GM12878 (cell line): ENCODE results near the gene SLIT1. TPM values are rescaled to one million over a fixed set of nuclear protein-coding genes. Genes with fewer than 3 reads are reported as not detected.

Source experiments
- BACH1 ChIP-seq: fragments of 450-650 bp; IDR thresholded peaks from 2 replicates; pipeline ENCODE4 v1.6.1; 2017; ENCODE audit warnings: mild to moderate bottlenecking, borderline replicate concordance
- BHLHE40 ChIP-seq, 2 experiments: fragments of 450-650 bp in 1 of 2; IDR thresholded peaks; 2 replicates each; pipeline ENCODE4 v1.6.1; 2011 to 2017; ENCODE audit warnings: low read depth in 2 of 2, borderline replicate concordance in 1 of 2, improper control_type of control experiment in 1 of 2, low read length in 1 of 2, mild to moderate bottlenecking in 1 of 2
- CBX5 ChIP-seq: sonication (generic); IDR thresholded peaks from 2 replicates; pipeline ENCODE4 v1.6.1; 2016; ENCODE audit warnings: low read depth, moderate library complexity, mild to moderate bottlenecking, inconsistent platforms
- MYC ChIP-seq: IDR thresholded peaks from 2 replicates; pipeline ENCODE4 v1.6.1; 2011; ENCODE audit warnings: mild to moderate bottlenecking, low read length, moderate library complexity, inconsistent platforms; ENCODE audit not compliant: insufficient read depth, insufficient replicate concordance, insufficient read length, severe bottlenecking
- NR2F1 ChIP-seq: fragments of 450-650 bp; conservative IDR thresholded peaks from 2 replicates; pipeline ENCODE4 v1.6.1; 2017; ENCODE audit warnings: mild to moderate bottlenecking
- RAD51 ChIP-seq: fragments of 450-650 bp; IDR thresholded peaks from 2 replicates; pipeline ENCODE4 v1.6.1; 2016; ENCODE audit warnings: moderate library complexity, mild to moderate bottlenecking, inconsistent platforms
- SRF ChIP-seq, 2 experiments: IDR thresholded peaks; 2 replicates each; pipeline ENCODE4 v1.6.1; 2011; ENCODE audit warnings: low read depth in 2 of 2, low read length in 2 of 2, mild to moderate bottlenecking in 1 of 2, moderate library complexity in 1 of 2
- YY1 ChIP-seq: IDR thresholded peaks from 2 replicates; pipeline ENCODE4 v1.6.1; 2011; ENCODE audit warnings: low read depth, mild to moderate bottlenecking, low read length
- polyA plus RNA-seq, 11 experiments: library from polyadenylated mRNA; depleted of rRNA in 4 of 11; unstranded in 6 of 11; stranded (reverse) in 5 of 11; fragments of >200 nt; fragmentation: Nextera tagmentation in 4 of 11; fragmentation: Illumina TruSeq in 1 of 11; extraction: Ambion mirVana in 4 of 11; extraction: Trizol in 1 of 11; gene quantifications; 1 replicate in 1 of 11; 2 replicates in 10 of 11; pipeline versions ENCODE4 v1.2.1 to v1.2.3, GENCODE V29; 2011 to 2016; ENCODE audit warnings: inconsistent platforms in 2 of 11, missing spikeins in 2 of 11, low read depth in 1 of 11
- total RNA-seq, 4 experiments: library from RNA; depleted of rRNA in 3 of 4; stranded (reverse); fragments of >200 nt in 3 of 4; fragmentation: Illumina TruSeq in 1 of 4; extraction: Trizol in 1 of 4; gene quantifications; 2 replicates each; pipeline versions ENCODE4 v1.2.1 to v1.2.3, GENCODE V29; 2013 to 2021
- TF ChIP-seq, protein P1 (sequence below): fragments of 450-650 bp; IDR thresholded peaks from 2 replicates; pipeline ENCODE4 v1.6.1; 2018; ENCODE audit warnings: borderline replicate concordance, mild to moderate bottlenecking; ENCODE audit not compliant: partially characterized antibody
- TF ChIP-seq, protein P2 (sequence below): fragments of 450-650 bp; IDR thresholded peaks from 2 replicates; pipeline ENCODE4 v1.6.1; 2017; ENCODE audit warnings: mild to moderate bottlenecking
- TF ChIP-seq, protein P3 (sequence below): fragments of 450-650 bp; IDR thresholded peaks from 2 replicates; pipeline ENCODE4 v1.6.1; 2017; ENCODE audit warnings: mild to moderate bottlenecking, low read depth, inconsistent platforms; ENCODE audit not compliant: poor library complexity, severe bottlenecking
- TF ChIP-seq, protein P4 (sequence below): IDR thresholded peaks from 2 replicates; pipeline ENCODE4 v1.6.1; 2011; ENCODE audit warnings: low read depth, mild to moderate bottlenecking, low read length, moderate library complexity, borderline replicate concordance; ENCODE audit errors: extremely low read depth

The SLIT1 gene
- total and polyA plus RNA-seq, 10 of the 15 experiments (the other 5 are each of a cell fraction or from before 2014, with no cell fraction given) = 0.04 to 0.19 (median 0.06) TPM; not detected in 4

DNA sequence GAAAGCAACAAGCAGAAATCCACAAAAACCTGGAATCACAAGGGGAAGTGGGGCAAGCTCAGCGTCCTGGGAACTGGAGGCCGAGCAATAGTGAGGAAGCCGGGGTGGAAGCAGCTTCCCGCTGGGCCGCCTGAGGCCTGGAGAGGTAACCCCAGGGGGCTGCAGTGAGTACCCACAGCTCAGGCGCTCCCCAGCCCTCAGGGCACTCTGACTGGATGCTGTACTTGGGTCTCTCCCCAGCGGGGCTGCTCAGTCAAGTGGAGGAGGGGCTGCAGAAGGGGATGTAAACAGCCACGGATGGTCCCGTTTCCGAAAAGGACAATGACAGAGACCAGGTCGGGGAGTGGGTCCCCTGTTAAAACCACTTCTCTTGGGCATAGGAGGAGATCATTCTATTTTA lies 50.3 kb downstream of the SLIT1 start (continued):
- TF ChIP-seq, protein P1, sequence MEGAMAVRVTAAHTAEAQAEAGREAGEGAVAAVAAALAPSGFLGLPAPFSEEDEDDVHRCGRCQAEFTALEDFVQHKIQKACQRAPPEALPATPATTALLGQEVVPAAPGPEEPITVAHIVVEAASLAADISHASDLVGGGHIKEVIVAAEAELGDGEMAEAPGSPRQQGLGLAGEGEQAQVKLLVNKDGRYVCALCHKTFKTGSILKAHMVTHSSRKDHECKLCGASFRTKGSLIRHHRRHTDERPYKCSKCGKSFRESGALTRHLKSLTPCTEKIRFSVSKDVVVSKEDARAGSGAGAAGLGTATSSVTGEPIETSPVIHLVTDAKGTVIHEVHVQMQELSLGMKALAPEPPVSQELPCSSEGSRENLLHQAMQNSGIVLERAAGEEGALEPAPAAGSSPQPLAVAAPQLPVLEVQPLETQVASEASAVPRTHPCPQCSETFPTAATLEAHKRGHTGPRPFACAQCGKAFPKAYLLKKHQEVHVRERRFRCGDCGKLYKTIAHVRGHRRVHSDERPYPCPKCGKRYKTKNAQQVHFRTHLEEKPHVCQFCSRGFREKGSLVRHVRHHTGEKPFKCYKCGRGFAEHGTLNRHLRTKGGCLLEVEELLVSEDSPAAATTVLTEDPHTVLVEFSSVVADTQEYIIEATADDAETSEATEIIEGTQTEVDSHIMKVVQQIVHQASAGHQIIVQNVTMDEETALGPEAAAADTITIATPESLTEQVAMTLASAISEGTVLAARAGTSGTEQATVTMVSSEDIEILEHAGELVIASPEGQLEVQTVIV = no peak
- TF ChIP-seq SRF (IDR thresholded peaks at IDR 0.05; ENCODE audit: low read depth in 2 of 2, low read length in 2 of 2) = no peak
- TF ChIP-seq MYC = no peak
- no peak for TF ChIP-seq CBX5
- no peak for TF ChIP-seq BHLHE40 (IDR thresholded peaks at IDR 0.05; ENCODE audit: borderline replicate concordance in 1 of 2, low read depth in 2 of 2, low read length in 1 of 2)
- no peak for TF ChIP-seq RAD51
- no peak for TF ChIP-seq BACH1
- TF ChIP-seq, protein P2, sequence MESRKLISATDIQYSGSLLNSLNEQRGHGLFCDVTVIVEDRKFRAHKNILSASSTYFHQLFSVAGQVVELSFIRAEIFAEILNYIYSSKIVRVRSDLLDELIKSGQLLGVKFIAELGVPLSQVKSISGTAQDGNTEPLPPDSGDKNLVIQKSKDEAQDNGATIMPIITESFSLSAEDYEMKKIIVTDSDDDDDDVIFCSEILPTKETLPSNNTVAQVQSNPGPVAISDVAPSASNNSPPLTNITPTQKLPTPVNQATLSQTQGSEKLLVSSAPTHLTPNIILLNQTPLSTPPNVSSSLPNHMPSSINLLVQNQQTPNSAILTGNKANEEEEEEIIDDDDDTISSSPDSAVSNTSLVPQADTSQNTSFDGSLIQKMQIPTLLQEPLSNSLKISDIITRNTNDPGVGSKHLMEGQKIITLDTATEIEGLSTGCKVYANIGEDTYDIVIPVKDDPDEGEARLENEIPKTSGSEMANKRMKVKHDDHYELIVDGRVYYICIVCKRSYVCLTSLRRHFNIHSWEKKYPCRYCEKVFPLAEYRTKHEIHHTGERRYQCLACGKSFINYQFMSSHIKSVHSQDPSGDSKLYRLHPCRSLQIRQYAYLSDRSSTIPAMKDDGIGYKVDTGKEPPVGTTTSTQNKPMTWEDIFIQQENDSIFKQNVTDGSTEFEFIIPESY = no peak
- no peak for TF ChIP-seq YY1
- TF ChIP-seq, protein P3, sequence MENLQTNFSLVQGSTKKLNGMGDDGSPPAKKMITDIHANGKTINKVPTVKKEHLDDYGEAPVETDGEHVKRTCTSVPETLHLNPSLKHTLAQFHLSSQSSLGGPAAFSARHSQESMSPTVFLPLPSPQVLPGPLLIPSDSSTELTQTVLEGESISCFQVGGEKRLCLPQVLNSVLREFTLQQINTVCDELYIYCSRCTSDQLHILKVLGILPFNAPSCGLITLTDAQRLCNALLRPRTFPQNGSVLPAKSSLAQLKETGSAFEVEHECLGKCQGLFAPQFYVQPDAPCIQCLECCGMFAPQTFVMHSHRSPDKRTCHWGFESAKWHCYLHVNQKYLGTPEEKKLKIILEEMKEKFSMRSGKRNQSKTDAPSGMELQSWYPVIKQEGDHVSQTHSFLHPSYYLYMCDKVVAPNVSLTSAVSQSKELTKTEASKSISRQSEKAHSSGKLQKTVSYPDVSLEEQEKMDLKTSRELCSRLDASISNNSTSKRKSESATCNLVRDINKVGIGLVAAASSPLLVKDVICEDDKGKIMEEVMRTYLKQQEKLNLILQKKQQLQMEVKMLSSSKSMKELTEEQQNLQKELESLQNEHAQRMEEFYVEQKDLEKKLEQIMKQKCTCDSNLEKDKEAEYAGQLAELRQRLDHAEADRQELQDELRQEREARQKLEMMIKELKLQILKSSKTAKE = no peak
- TF ChIP-seq, protein P4, sequence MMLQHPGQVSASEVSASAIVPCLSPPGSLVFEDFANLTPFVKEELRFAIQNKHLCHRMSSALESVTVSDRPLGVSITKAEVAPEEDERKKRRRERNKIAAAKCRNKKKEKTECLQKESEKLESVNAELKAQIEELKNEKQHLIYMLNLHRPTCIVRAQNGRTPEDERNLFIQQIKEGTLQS = no peak
- no peak for TF ChIP-seq NR2F1
